PC-3 (cell line): Measurements from ENCODE around the gene TFAP2D. TPM values are rescaled to one million over a fixed set of nuclear protein-coding genes. Genes with fewer than 3 reads are reported as not detected.

ENCODE experiments used
- ATAC-seq: fragments of 200-7000 bp; cut with Tn5 transposase; 2 replicates; pipeline ENCODE4 v1.9.1; 2020; ENCODE audit warnings: mild to moderate bottlenecking, moderate library complexity
- BruUV-seq: library from RNA; stranded (reverse); fragments of 400-500 nt; replicated peaks from 2 replicates; lab custom pipeline; 2021; lab: Mats Ljungman, UMichigan
- CTCF ChIA-PET: fragments of 300-600 bp; sonication (Branson Sonifier 250); formaldehyde crosslinking; loops from one replicate; lab custom pipeline; 2022; ENCODE audit warnings: antibody characterized with exemption; lab: Charles Lee
- POLR2A ChIA-PET: fragments of 300-600 bp; sonication (Branson Sonifier 250); formaldehyde crosslinking; loops from one replicate; lab custom pipeline; 2022; ENCODE audit warnings: antibody characterized with exemption; ENCODE audit not compliant: unreplicated experiment; lab: Charles Lee
- DNase-seq: peaks from one replicate; pipeline ENCODE4 v3.0.0-alpha.2; 2015
- H2AFZ ChIP-seq: fragments of 300-600 bp; sonication (generic); 2 replicates; pipeline ENCODE4 v1.6.0; 2016; ENCODE audit warnings: antibody characterized with exemption, low read length
- H3F3A ChIP-seq: fragments of 300-600 bp; sonication (generic); one replicate; pipeline ENCODE4 v1.6.0; 2017; ENCODE audit warnings: antibody characterized with exemption, low read length, control low read depth, mild to moderate bottlenecking; ENCODE audit not compliant: unreplicated experiment
- H3K27ac ChIP-seq: fragments of 300-600 bp; sonication (generic); 2 replicates; pipeline ENCODE4 v1.5.1; 2016; ENCODE audit warnings: mild to moderate bottlenecking, low read length
- H3K27me3 ChIP-seq: fragments of 300-600 bp; sonication (generic); 2 replicates; pipeline ENCODE4 v1.6.1; 2016; ENCODE audit warnings: low read length, mixed read lengths
- H3K36me3 ChIP-seq: fragments of 300-600 bp; sonication (generic); 2 replicates; pipeline ENCODE4 v1.6.1; 2016; ENCODE audit warnings: low read depth, mixed run types, low read length, mixed read lengths
- H3K4me1 ChIP-seq: fragments of 300-600 bp; sonication (generic); 2 replicates; pipeline ENCODE4 v1.5.1; 2016; ENCODE audit warnings: low read length; ENCODE audit not compliant: insufficient read depth
- H3K4me2 ChIP-seq: fragments of 300-600 bp; sonication (generic); 2 replicates; pipeline ENCODE4 v1.6.0; 2016; ENCODE audit warnings: low read length
- H3K4me3 ChIP-seq: fragments of 300-600 bp; sonication (generic); 2 replicates; pipeline ENCODE4 v1.5.1; 2016; ENCODE audit warnings: mild to moderate bottlenecking, low read length, mixed read lengths
- H3K79me2 ChIP-seq: fragments of 300-600 bp; sonication (generic); 2 replicates; pipeline ENCODE4 v1.6.1; 2017; ENCODE audit warnings: low read length, mixed read lengths
- H3K9ac ChIP-seq: fragments of 300-600 bp; sonication (generic); 2 replicates; pipeline ENCODE4 v1.6.0; 2016; ENCODE audit warnings: mild to moderate bottlenecking, low read length
- H3K9me2 ChIP-seq: fragments of 300-600 bp; sonication (generic); replicated peaks from 2 replicates; pipeline ENCODE4 v1.6.1; 2016; ENCODE audit warnings: mixed run types, low read length, mixed read lengths
- H3K9me3 ChIP-seq: fragments of 300-600 bp; sonication (generic); 2 replicates; pipeline ENCODE4 v1.6.1; 2016; ENCODE audit warnings: low read length, mixed read lengths
- H4K20me1 ChIP-seq: fragments of 300-600 bp; sonication (generic); 2 replicates; pipeline ENCODE4 v1.6.1; 2016; ENCODE audit warnings: low read length, mixed read lengths
- CTCF ChIP-seq: fragments of 300-600 bp; sonication (generic); conservative IDR thresholded peaks from 2 replicates; pipeline ENCODE4 v1.5.1; 2017; ENCODE audit warnings: antibody characterized with exemption, low read depth, mild to moderate bottlenecking, low read length
- EZH2 ChIP-seq: fragments of 300-600 bp; sonication (generic); IDR thresholded peaks from one replicate; pipeline ENCODE4 v1.6.1; 2017; ENCODE audit warnings: antibody characterized with exemption, mild to moderate bottlenecking, low read length; ENCODE audit not compliant: unreplicated experiment
- EZH2phosphoT487 ChIP-seq: fragments of 300-600 bp; sonication (generic); IDR thresholded peaks from 2 replicates; pipeline ENCODE4 v1.6.1; 2018; ENCODE audit warnings: mild to moderate bottlenecking, antibody characterized with exemption, low read length, borderline replicate concordance
- intact Hi-C: fragments of 100-400 bp; cut with micrococcal nuclease; formaldehyde crosslinking; loops from 2 replicates; pipeline ENCODE4 v1.9.0; 2023
- total RNA-seq: library from RNA; depleted of rRNA; stranded (reverse); fragments of >200 nt; gene quantifications from 2 replicates; pipeline ENCODE4 v1.2.3, GENCODE V29; 2014

Gene TFAP2D
- total RNA-seq, 1 experiment from 2014 or later: not detected

DNA sequence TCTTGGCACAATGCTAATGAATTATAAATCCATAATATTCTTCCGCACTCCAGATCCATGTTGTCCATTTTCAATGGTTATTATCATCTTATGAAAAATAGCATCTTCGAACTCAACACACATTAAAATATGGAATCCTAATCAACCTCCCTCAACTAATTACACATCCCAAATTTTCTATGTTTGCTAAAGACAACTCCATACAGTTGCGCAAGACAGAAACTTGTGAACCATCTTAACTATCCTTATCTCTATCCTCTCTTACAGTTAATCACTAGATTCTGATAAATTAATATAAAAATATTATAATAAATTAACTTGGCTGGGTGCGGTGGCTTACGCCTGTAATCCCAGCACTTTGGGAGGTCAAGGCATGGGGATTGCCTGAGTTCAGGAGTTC is 67.1 kb downstream of the TFAP2D start:
- Histone ChIP-seq H3K4me1 (no peaks in the 10 kb centered on the region), H3F3A (no peaks in the 10 kb centered on the region), H3K9ac (no peak overlapping the region), H3K4me3 (no peak overlapping the region), H3K4me2 (no peak overlapping the region), H4K20me1 (no peaks in the 10 kb centered on the region), H3K27ac (no peak overlapping the region), H3K9me2 (no peaks in the 10 kb centered on the region; the same call in 1 of the 2 replicates), H3K79me2 (no peaks in the 10 kb centered on the region), H2AFZ (no peak overlapping the region), H3K27me3 (peaks cover 33% of the 10 kb centered on the region), H3K36me3 (no peaks in the 10 kb centered on the region), H3K9me3 (no peaks in the 10 kb centered on the region)
- ChIA-PET POLR2A (no interaction called here), CTCF (no interaction called here)
- intact Hi-C loops: no loop called here
- no TSS peak for BruUV-seq
- no peak for ATAC-seq
- DNase-seq: no peak
- no peak for TF ChIP-seq EZH2phosphoT487
- TF ChIP-seq EZH2: no peak
- no peak for TF ChIP-seq CTCF

GRCh38 chr6:50785921-50786320 is 72.6 kb downstream of the TFAP2D start:
- Histone ChIP-seq H3K9ac (no peak overlapping the region), H3F3A (no peaks in the 10 kb centered on the region), H3K9me3 (no peaks in the 10 kb centered on the region), H3K4me2 (no peak overlapping the region), H3K9me2 (no peaks in the 10 kb centered on the region; the same call in 1 of the 2 replicates), H3K36me3 (no peaks in the 10 kb centered on the region), H3K79me2 (no peaks in the 10 kb centered on the region), H3K27me3 (peaks cover 34% of the 10 kb centered on the region), H4K20me1 (no peaks in the 10 kb centered on the region), H2AFZ (no peak overlapping the region), H3K4me1 (0 out of 2 replicates have a peak, but pooled peaks cover 3% of the 10 kb centered on the region), H3K4me3 (no peak overlapping the region), H3K27ac (no peak overlapping the region)
- ChIA-PET CTCF (no interaction called here), POLR2A (no interaction called here)
- ATAC-seq (no peak), DNase-seq (no peak)
- intact Hi-C loops: no loop called here
- no peak for TF ChIP-seq EZH2
- BruUV-seq: no TSS peak

- ChIA-PET POLR2A (no interaction called here), CTCF (no interaction called here)
- Histone ChIP-seq H3F3A (no peaks in the 10 kb centered on the region), H2AFZ (no peak overlapping the region), H3K4me2 (no peak overlapping the region), H4K20me1 (no peaks in the 10 kb centered on the region; the same call in 1 of the 2 replicates), H3K9me2 (no peaks in the 10 kb centered on the region), H3K27me3 (peaks cover 58% of the 10 kb centered on the region), H3K27ac (no peak overlapping the region), H3K79me2 (no peaks in the 10 kb centered on the region), H3K36me3 (no peaks in the 10 kb centered on the region), H3K9me3 (no peaks in the 10 kb centered on the region), H3K9ac (no peak overlapping the region), H3K4me1 (0 out of 2 replicates have a peak, but pooled peaks cover 3% of the 10 kb centered on the region), H3K4me3 (no peak overlapping the region)
- intact Hi-C loops: loop anchor here (1.0 to 5.0 kb wide), 3 partner anchors 136 to 663 kb away; no protein-coding TSS in a partner anchor
- TF ChIP-seq EZH2: no peak
- TF ChIP-seq CTCF: peak; percentile 86
- no peak for TF ChIP-seq EZH2phosphoT487
- DNase-seq: peak; percentile 74
- BruUV-seq: no TSS peak
- ATAC-seq: peak; percentile 59
These were observed 78.7 kb downstream of the TFAP2D start for GRCh38 chr6:50791900-50792508.
